ENCODE measurements around the gene KRTAP20-3.

Gene KRTAP20-3

DNA sequence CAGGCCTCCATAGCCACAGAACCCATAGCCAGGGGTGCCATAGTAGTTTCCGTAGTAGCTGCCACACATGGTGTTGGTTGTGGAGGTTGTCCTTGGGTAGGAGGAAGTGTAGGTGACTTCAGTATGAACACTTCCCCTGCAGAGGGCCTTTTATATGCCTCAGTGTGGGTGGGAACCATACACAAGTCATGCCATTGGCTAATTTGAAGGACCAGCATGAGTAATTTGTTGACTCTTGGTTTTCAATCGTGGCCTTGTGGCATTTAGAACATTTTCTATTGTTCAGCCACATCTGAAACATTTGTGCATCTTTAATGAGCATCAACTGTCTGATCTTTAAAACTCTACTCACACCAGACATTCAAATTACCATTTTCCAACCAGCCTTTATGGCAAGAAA is 28.8 kb upstream of the KRTAP20-3 start, which contains the start of gene KRTAP6-1:
Gene KRTAP6-1 (minus strand): TSS at position 95 of the 400 bp plus-strand sequence. CDS start 26 bp downstream, at position 69.
- Histone ChIP-seq H3K79me2 (no peaks in the 10 kb centered on the region), H2AFZ (no peak within 1 kb of the TSS), H3K9me3 (ENCODE audit: control insufficient read depth, low read length) (no peaks in the 10 kb centered on the region), H3K4me1 (no peaks in the 10 kb centered on the region), H3K4me3 (ENCODE audit: low read depth, low read length) (no peak within 1 kb of the TSS), H3K4me2 (ENCODE audit: low read length) (no peak within 1 kb of the TSS), H3K9ac (no peak within 1 kb of the TSS), H3K27ac (no peak within 1 kb of the TSS), H3K36me3 (ENCODE audit: control insufficient read depth, insufficient read depth, low read length) (no peaks in the 10 kb centered on the region), H3K27me3 (ENCODE audit: control insufficient read depth, insufficient read depth, low read length) (no peaks in the 10 kb centered on the region)
- TF ChIP-seq, protein P1, sequence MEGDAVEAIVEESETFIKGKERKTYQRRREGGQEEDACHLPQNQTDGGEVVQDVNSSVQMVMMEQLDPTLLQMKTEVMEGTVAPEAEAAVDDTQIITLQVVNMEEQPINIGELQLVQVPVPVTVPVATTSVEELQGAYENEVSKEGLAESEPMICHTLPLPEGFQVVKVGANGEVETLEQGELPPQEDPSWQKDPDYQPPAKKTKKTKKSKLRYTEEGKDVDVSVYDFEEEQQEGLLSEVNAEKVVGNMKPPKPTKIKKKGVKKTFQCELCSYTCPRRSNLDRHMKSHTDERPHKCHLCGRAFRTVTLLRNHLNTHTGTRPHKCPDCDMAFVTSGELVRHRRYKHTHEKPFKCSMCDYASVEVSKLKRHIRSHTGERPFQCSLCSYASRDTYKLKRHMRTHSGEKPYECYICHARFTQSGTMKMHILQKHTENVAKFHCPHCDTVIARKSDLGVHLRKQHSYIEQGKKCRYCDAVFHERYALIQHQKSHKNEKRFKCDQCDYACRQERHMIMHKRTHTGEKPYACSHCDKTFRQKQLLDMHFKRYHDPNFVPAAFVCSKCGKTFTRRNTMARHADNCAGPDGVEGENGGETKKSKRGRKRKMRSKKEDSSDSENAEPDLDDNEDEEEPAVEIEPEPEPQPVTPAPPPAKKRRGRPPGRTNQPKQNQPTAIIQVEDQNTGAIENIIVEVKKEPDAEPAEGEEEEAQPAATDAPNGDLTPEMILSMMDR (IDR thresholded peaks at IDR 0.05) = no peak

DNA sequence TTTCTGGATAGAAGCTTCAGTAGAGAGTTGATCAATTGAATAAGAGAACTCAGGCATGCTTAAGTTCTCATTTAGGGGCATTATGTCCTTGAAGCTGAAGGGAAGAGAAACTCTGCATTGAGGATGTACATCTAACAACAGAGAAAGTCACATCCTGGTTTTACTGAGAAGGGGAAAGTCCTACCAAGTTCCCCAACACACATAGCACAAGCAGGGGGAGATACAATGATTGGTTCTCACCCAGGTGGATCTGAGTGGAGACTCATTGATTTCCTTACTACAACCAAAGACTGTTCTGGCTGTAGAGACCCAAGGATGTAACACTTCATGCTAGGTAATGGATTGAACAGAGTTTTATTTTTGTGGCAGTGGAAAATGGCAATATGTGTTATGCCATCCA is 27.5 kb upstream of the KRTAP20-3 start:
- Histone ChIP-seq H3K9ac (no peak overlapping the region), H3K27me3 (ENCODE audit: control insufficient read depth, insufficient read depth, low read length) (no peaks in the 10 kb centered on the region), H3K9me3 (ENCODE audit: control insufficient read depth, low read length) (no peaks in the 10 kb centered on the region), H3K4me3 (ENCODE audit: low read depth, low read length) (no peak overlapping the region), H3K4me1 (no peaks in the 10 kb centered on the region), H2AFZ (no peak overlapping the region), H3K4me2 (ENCODE audit: low read length) (no peak overlapping the region), H3K79me2 (no peaks in the 10 kb centered on the region), H3K36me3 (ENCODE audit: control insufficient read depth, insufficient read depth, low read length) (no peaks in the 10 kb centered on the region), H3K27ac (no peak overlapping the region)
- TF ChIP-seq, protein P1 (IDR thresholded peaks at IDR 0.05) = no peak

DNA sequence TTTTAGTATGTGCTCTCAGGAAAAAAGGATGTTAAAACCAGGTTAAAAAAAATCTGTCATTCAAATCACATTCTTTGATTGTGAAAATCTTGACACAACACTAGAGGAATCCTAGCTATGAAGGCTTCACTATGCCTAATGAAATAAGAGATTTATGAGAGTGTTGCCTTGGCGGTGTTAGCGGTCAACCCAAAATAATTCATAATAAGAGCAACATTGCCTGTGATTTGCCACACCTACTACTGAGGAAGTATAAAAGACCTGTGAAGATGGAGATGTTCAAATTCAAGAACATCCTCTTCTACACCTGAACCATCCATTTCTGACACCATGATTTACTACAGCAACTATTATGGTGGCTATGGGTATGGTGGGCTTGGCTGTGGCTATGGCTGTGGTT is 26.5 kb upstream of the KRTAP20-3 start, which contains the start of gene KRTAP20-1:
Gene KRTAP20-1 (plus strand): TSS at position 301 of the 400 bp plus-strand sequence. CDS start 30 bp downstream, at position 331.
- TF ChIP-seq, protein P1 (IDR thresholded peaks at IDR 0.05) = no peak
- H3K36me3 ChIP-seq (ENCODE audit: control insufficient read depth, insufficient read depth, low read length) = no peaks in the 10 kb centered on the region
- no peak within 1 kb of the TSS for H3K27ac ChIP-seq
- no peak within 1 kb of the TSS for H3K9ac ChIP-seq
- no peaks in the 10 kb centered on the region for H3K27me3 ChIP-seq (ENCODE audit: control insufficient read depth, insufficient read depth, low read length)
- H3K4me2 ChIP-seq (ENCODE audit: low read length) = no peak within 1 kb of the TSS
- H3K4me3 ChIP-seq (ENCODE audit: low read depth, low read length) = no peak within 1 kb of the TSS
- no peaks in the 10 kb centered on the region for H3K79me2 ChIP-seq
- H2AFZ ChIP-seq = no peak within 1 kb of the TSS
- no peaks in the 10 kb centered on the region for H3K4me1 ChIP-seq
- H3K9me3 ChIP-seq (ENCODE audit: control insufficient read depth, low read length) = no peaks in the 10 kb centered on the region

DNA sequence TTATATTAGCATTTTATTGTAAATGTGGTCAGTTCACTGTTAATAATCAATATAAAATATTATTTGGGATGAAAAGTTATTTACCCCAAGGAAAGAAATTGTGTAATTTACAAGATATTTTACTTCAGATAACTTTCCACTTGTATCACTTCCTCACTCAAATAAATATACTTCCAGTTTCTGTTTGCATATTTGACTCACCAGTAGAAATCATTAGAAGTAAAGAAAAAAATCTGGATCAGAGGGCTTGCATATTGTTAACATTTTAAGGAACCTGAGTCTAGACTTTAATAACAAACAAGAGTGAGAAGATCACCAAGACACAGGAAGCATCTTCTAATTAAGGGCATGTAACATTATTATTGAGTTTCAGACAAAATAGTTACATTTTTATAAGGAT is 22.6 kb upstream of the KRTAP20-3 start:
- Histone ChIP-seq H3K9ac (no peak overlapping the region), H3K27ac (no peak overlapping the region), H3K4me3 (ENCODE audit: low read depth, low read length) (no peak overlapping the region), H3K79me2 (no peaks in the 10 kb centered on the region), H3K27me3 (ENCODE audit: control insufficient read depth, insufficient read depth, low read length) (no peaks in the 10 kb centered on the region), H3K9me3 (ENCODE audit: control insufficient read depth, low read length) (no peaks in the 10 kb centered on the region), H3K36me3 (ENCODE audit: control insufficient read depth, insufficient read depth, low read length) (no peaks in the 10 kb centered on the region), H3K4me1 (no peaks in the 10 kb centered on the region), H2AFZ (no peak overlapping the region), H3K4me2 (ENCODE audit: low read length) (no peak overlapping the region)
- TF ChIP-seq, protein P1 (IDR thresholded peaks at IDR 0.05) = no peak

DNA sequence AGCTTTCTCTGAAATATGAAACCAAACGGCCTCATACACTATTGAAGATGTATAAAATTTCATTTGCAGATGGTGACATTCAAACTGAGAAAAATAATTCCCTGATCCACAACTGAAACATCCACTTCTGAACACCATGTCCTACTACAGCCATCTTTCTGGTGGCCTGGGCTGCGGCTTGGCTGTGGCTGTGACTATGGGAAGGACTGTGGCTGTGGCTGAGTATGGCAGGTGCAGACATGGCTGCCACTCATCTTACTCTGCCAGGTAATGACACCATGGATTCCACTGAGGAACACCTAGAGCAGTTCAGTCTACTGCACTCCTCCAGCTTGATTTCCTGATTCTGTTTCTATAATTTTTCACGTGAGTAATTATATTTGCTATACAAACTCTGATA is 22.1 kb upstream of the KRTAP20-3 start, which contains the start of gene KRTAP20-4:
Gene KRTAP20-4 (plus strand): TSS at position 106 of the 400 bp plus-strand sequence.
- H2AFZ ChIP-seq = no peak within 1 kb of the TSS
- TF ChIP-seq, protein P1 (IDR thresholded peaks at IDR 0.05) = no peak
- H3K9me3 ChIP-seq (ENCODE audit: control insufficient read depth, low read length) = no peaks in the 10 kb centered on the region
- H3K4me1 ChIP-seq = no peaks in the 10 kb centered on the region
- H3K36me3 ChIP-seq (ENCODE audit: control insufficient read depth, insufficient read depth, low read length) = no peaks in the 10 kb centered on the region
- no peak within 1 kb of the TSS for H3K27ac ChIP-seq
- H3K4me3 ChIP-seq (ENCODE audit: low read depth, low read length) = no peak within 1 kb of the TSS
- no peaks in the 10 kb centered on the region for H3K27me3 ChIP-seq (ENCODE audit: control insufficient read depth, insufficient read depth, low read length)
- H3K4me2 ChIP-seq (ENCODE audit: low read length) = no peak within 1 kb of the TSS
- no peak within 1 kb of the TSS for H3K9ac ChIP-seq
- H3K79me2 ChIP-seq = no peaks in the 10 kb centered on the region
